Measurements from ENCODE around the gene MARCHF5. TPM values are rescaled to one million over a fixed set of nuclear protein-coding genes. Genes with fewer than 3 reads are reported as not detected.

Gene MARCHF5
- total and polyA plus RNA-seq, 3 experiments from 2014 or later, result 29.2 to 33.0 (median 30.6) TPM

GRCh38 chr10:92290076-92290836 lies 711 bp upstream of the MARCHF5 start:
- Mint-ChIP-seq H3K36me3 (peaks cover 0 to 26% (median 2%) of the 10 kb centered on the region in 3 donors), H3K9me3 (no peaks in the 10 kb centered on the region), H3K27ac (peak overlapping the region; percentile 76 to 98 (median 91)), H3K4me1 (peaks cover 29 to 39% (median 33%) of the 10 kb centered on the region in 3 donors), H3K27me3 (peaks cover 0 to 2% of the 10 kb centered on the region in 2 donors), H3K4me3 (peak overlapping the region; percentile 92 to 99 (median 96))
- H3K4me1 ChIP-seq (ENCODE audit: insufficient read depth, low read length), result peaks cover 22% of the 10 kb centered on the region
- POLR2A ChIA-PET, result interaction anchor here (0.6 to 1.5 kb wide), 7 partner anchors 14 to 301 kb away, joined by 3 to 9 read pairs (median 5); no protein-coding TSS in a partner anchor
- H3K27ac ChIP-seq (ENCODE audit: low read depth, low read length), result peak overlapping the region; percentile 83
- no peaks in the 10 kb centered on the region for H3K9me3 ChIP-seq (ENCODE audit: low read length)
- CTCF ChIA-PET, result interaction anchor here (0.9 to 1.3 kb wide), 6 partner anchors 14 to 302 kb away, joined by 3 to 5 read pairs (median 3); partner anchors contain the start of gene KIF11
- DNase-seq, result peak in 4 of 5 donors; percentile 29 to 65 (median 38)
- peak overlapping the region; percentile 95 for H3K4me3 ChIP-seq (ENCODE audit: low read length)
- H3K36me3 ChIP-seq (ENCODE audit: insufficient read depth, low read length), result no peaks in the 10 kb centered on the region
- no peaks in the 10 kb centered on the region for H3K27me3 ChIP-seq (ENCODE audit: insufficient read depth, low read length, poor library complexity, severe bottlenecking)

GRCh38 chr10:92291616-92291865 lies 574 bp downstream of the MARCHF5 start:
- ChIA-PET CTCF (interaction anchor here (0.9 to 2.0 kb wide), 6 partner anchors 9 to 301 kb away, joined by 3 to 10 read pairs (median 4); partner anchors contain the start of gene KIF11), POLR2A (interaction anchor here (0.6 to 1.5 kb wide), 5 partner anchors 20 to 299 kb away, joined by 3 to 9 read pairs (median 5); no protein-coding TSS in a partner anchor)
- no peaks in the 10 kb centered on the region for H3K36me3 ChIP-seq (ENCODE audit: insufficient read depth, low read length)
- H3K4me3 ChIP-seq (ENCODE audit: low read length), result peak overlapping the region; percentile 95
- Mint-ChIP-seq H3K27me3 (peaks cover 0 to 2% of the 10 kb centered on the region in 2 donors), H3K4me1 (peaks cover 32 to 43% (median 39%) of the 10 kb centered on the region in 3 donors), H3K4me3 (peak overlapping the region; percentile 92 to 99 (median 96)), H3K9me3 (no peaks in the 10 kb centered on the region), H3K36me3 (peaks cover 0 to 31% (median 2%) of the 10 kb centered on the region in 3 donors), H3K27ac (peak overlapping the region; percentile 76 to 98 (median 93))
- peak overlapping the region; percentile 83 for H3K27ac ChIP-seq (ENCODE audit: low read depth, low read length)
- no peak for DNase-seq
- H3K9me3 ChIP-seq (ENCODE audit: low read length), result no peaks in the 10 kb centered on the region
- peaks cover 22% of the 10 kb centered on the region for H3K4me1 ChIP-seq (ENCODE audit: insufficient read depth, low read length)
- H3K27me3 ChIP-seq (ENCODE audit: insufficient read depth, low read length, poor library complexity, severe bottlenecking), result no peaks in the 10 kb centered on the region

GRCh38 chr10:92291921-92292845 lies 1.2 kb downstream of the MARCHF5 start:
- CTCF ChIA-PET, result interaction anchor here (0.5 to 2.0 kb wide), 4 partner anchors 9 to 37 kb away, joined by 3 to 10 read pairs (median 6); no protein-coding TSS in a partner anchor
- Histone ChIP-seq H3K9me3 (ENCODE audit: low read length) (no peaks in the 10 kb centered on the region), H3K27me3 (ENCODE audit: insufficient read depth, low read length, poor library complexity, severe bottlenecking) (no peaks in the 10 kb centered on the region), H3K4me1 (ENCODE audit: insufficient read depth, low read length) (peaks cover 22% of the 10 kb centered on the region), H3K36me3 (ENCODE audit: insufficient read depth, low read length) (no peaks in the 10 kb centered on the region), H3K27ac (ENCODE audit: low read depth, low read length) (peak overlapping the region; percentile 83), H3K4me3 (ENCODE audit: low read length) (peak overlapping the region; percentile 95)
- no peaks in the 10 kb centered on the region for H3K9me3 Mint-ChIP-seq
- peaks cover 0 to 33% (median 2%) of the 10 kb centered on the region in 3 donors for H3K36me3 Mint-ChIP-seq
- peaks cover 35 to 48% (median 43%) of the 10 kb centered on the region in 3 donors for H3K4me1 Mint-ChIP-seq
- H3K4me3 Mint-ChIP-seq, result peak overlapping the region; percentile 92 to 99 (median 96)
- DNase-seq, result peak; percentile 4 to 59 (median 31)
- POLR2A ChIA-PET, result no interaction called here
- peaks cover 0 to 2% of the 10 kb centered on the region in 2 donors for H3K27me3 Mint-ChIP-seq
- peak overlapping the region; percentile 84 to 98 (median 93) for H3K27ac Mint-ChIP-seq

- Histone ChIP-seq H3K9me3 (ENCODE audit: low read length) (no peaks in the 10 kb centered on the region), H3K4me3 (ENCODE audit: low read length) (no peak overlapping the region), H3K36me3 (ENCODE audit: insufficient read depth, low read length) (no peaks in the 10 kb centered on the region), H3K27ac (ENCODE audit: low read depth, low read length) (no peak overlapping the region), H3K4me1 (ENCODE audit: insufficient read depth, low read length) (peaks cover 14% of the 10 kb centered on the region), H3K27me3 (ENCODE audit: insufficient read depth, low read length, poor library complexity, severe bottlenecking) (no peaks in the 10 kb centered on the region)
- CTCF ChIA-PET, result interaction anchor here (1.1 to 1.2 kb wide), 2 partner anchors 11 to 21 kb away, joined by 3 read pairs; no protein-coding TSS in a partner anchor
- POLR2A ChIA-PET, result no interaction called here
- peaks cover 44 to 78% (median 57%) of the 10 kb centered on the region in 3 donors for H3K4me1 Mint-ChIP-seq
- H3K9me3 Mint-ChIP-seq, result no peaks in the 10 kb centered on the region
- no peaks in the 10 kb centered on the region for H3K27me3 Mint-ChIP-seq
- H3K27ac Mint-ChIP-seq, result peak overlapping the region in 1 of 8 donors; percentile 13
- DNase-seq, result no peak
- H3K36me3 Mint-ChIP-seq, result peaks cover 0 to 52% (median 7%) of the 10 kb centered on the region in 3 donors
- H3K4me3 Mint-ChIP-seq, result peak overlapping the region in 1 of 7 donors; percentile 24
Observed at GRCh38 chr10:92298487-92298886, 7.5 kb downstream of the MARCHF5 start.

- POLR2A ChIA-PET, result no interaction called here
Observed at GRCh38 chr10:92303096-92303495, 12.1 kb downstream of the MARCHF5 start.

GRCh38 chr10:92304061-92304460 lies 13.1 kb downstream of the MARCHF5 start:
- H3K4me1 ChIP-seq (ENCODE audit: insufficient read depth, low read length), result peaks cover 10% of the 10 kb centered on the region
- ChIA-PET CTCF (interaction anchor here (2.1 to 2.4 kb wide), 2 partner anchors 10 to 12 kb away, joined by 5 to 10 read pairs; partner anchors contain the start of genes CPEB3 and MARCHF5), POLR2A (interaction anchor here (1.0 kb wide), 1 partner anchor 13 kb away, joined by 3 read pairs; the partner anchor contains the start of genes CPEB3 and MARCHF5)
- H3K9me3 ChIP-seq (ENCODE audit: low read length), result no peaks in the 10 kb centered on the region
- H3K4me3 ChIP-seq (ENCODE audit: low read length), result no peak overlapping the region
- H3K27ac ChIP-seq (ENCODE audit: low read depth, low read length), result no peak overlapping the region
- no peaks in the 10 kb centered on the region for H3K9me3 Mint-ChIP-seq
- H3K4me1 Mint-ChIP-seq, result peaks cover 45 to 78% (median 60%) of the 10 kb centered on the region in 3 donors
- no peak overlapping the region for H3K27ac Mint-ChIP-seq
- H3K27me3 Mint-ChIP-seq, result no peaks in the 10 kb centered on the region
- peaks cover 0 to 34% (median 2%) of the 10 kb centered on the region in 3 donors for H3K36me3 Mint-ChIP-seq
- no peak overlapping the region for H3K4me3 Mint-ChIP-seq
- no peak for DNase-seq
- H3K36me3 ChIP-seq (ENCODE audit: insufficient read depth, low read length), result no peaks in the 10 kb centered on the region
- H3K27me3 ChIP-seq (ENCODE audit: insufficient read depth, low read length, poor library complexity, severe bottlenecking), result no peaks in the 10 kb centered on the region

More at GRCh38 chr10:92303096-92303495, 12.1 kb downstream of the MARCHF5 start:
- no peak overlapping the region for H3K4me3 Mint-ChIP-seq
- peaks cover 42 to 80% (median 67%) of the 10 kb centered on the region in 3 donors for H3K4me1 Mint-ChIP-seq
- CTCF ChIA-PET, result interaction anchor here (0.6 to 2.4 kb wide), 3 partner anchors 11 to 317 kb away, joined by 4 to 10 read pairs (median 5); partner anchors contain the start of genes CPEB3 and MARCHF5
- peaks cover 10% of the 10 kb centered on the region for H3K4me1 ChIP-seq (ENCODE audit: insufficient read depth, low read length)
- no peak overlapping the region for H3K4me3 ChIP-seq (ENCODE audit: low read length)
- H3K27ac ChIP-seq (ENCODE audit: low read depth, low read length), result no peak overlapping the region
- H3K36me3 Mint-ChIP-seq, result peaks cover 0 to 38% (median 4%) of the 10 kb centered on the region in 3 donors
- no peaks in the 10 kb centered on the region for H3K36me3 ChIP-seq (ENCODE audit: insufficient read depth, low read length)
- no peaks in the 10 kb centered on the region for H3K27me3 Mint-ChIP-seq
- H3K27ac Mint-ChIP-seq, result peak overlapping the region in 5 of 8 donors; percentile 0 to 18 (median 3)
- no peak for DNase-seq
- no peaks in the 10 kb centered on the region for H3K9me3 Mint-ChIP-seq
- H3K9me3 ChIP-seq (ENCODE audit: low read length), result no peaks in the 10 kb centered on the region
- no peaks in the 10 kb centered on the region for H3K27me3 ChIP-seq (ENCODE audit: insufficient read depth, low read length, poor library complexity, severe bottlenecking)
